ENCODE measurements around the gene FOXP4. TPM values are rescaled to one million over a fixed set of nuclear protein-coding genes. Genes with fewer than 3 reads are reported as not detected.

Gene FOXP4
- total and polyA plus RNA-seq, 9 donors = 2.3 to 37.4 (median 15.5) TPM

- 92 to 93% (median 93%) methylated on average over 39 of the region's 39 CpGs for WGBS, 3 donors
These were observed 43.7 kb downstream of the FOXP4 start for GRCh38 chr6:41589636-41590622.

DNA sequence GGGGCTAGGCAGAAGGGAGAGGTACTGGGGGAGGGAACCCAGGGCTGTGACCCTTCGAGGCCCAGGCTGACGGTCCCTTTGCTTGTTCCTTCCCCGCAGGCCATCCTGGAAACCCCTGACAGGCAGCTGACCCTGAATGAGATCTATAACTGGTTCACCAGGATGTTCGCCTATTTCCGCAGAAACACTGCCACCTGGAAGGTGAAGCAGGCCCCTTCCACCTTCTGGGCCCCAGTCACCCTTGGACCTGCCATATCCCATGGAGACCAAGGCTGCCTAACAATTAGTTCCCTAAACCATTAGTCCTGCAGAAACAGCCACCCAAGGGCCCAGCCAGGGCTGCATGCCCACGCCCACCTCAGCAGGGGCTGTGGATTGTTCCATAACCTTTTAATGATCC, 44.9 kb downstream of the FOXP4 start:
- Histone ChIP-seq H3K9me3 (no peaks in the 10 kb centered on the region), H3K4me1 (ENCODE audit: insufficient read depth) (no peaks in the 10 kb centered on the region), H3K36me3 (no peaks in the 10 kb centered on the region), H3K4me3 (no peak overlapping the region), H3K27ac (no peak overlapping the region), H3K27me3 (no peaks in the 10 kb centered on the region)
- TF ChIP-seq, protein P1, sequence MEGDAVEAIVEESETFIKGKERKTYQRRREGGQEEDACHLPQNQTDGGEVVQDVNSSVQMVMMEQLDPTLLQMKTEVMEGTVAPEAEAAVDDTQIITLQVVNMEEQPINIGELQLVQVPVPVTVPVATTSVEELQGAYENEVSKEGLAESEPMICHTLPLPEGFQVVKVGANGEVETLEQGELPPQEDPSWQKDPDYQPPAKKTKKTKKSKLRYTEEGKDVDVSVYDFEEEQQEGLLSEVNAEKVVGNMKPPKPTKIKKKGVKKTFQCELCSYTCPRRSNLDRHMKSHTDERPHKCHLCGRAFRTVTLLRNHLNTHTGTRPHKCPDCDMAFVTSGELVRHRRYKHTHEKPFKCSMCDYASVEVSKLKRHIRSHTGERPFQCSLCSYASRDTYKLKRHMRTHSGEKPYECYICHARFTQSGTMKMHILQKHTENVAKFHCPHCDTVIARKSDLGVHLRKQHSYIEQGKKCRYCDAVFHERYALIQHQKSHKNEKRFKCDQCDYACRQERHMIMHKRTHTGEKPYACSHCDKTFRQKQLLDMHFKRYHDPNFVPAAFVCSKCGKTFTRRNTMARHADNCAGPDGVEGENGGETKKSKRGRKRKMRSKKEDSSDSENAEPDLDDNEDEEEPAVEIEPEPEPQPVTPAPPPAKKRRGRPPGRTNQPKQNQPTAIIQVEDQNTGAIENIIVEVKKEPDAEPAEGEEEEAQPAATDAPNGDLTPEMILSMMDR (IDR thresholded peaks at IDR 0.05) = no peak
- no peak for TF ChIP-seq EP300 (IDR thresholded peaks at IDR 0.05)
- TF ChIP-seq POLR2A (IDR thresholded peaks at IDR 0.05) = no peak
- no peak for DNase-seq
- 90 to 96% (median 91%) methylated on average over 6 of the region's 6 CpGs for WGBS, 3 donors
- intact Hi-C loops (cut with DNase I) = loop anchor here (2.0 to 10.0 kb wide), 5 partner anchors 124 to 224 kb away; no protein-coding TSS in a partner anchor

More at GRCh38 chr6:41589636-41590622, 43.7 kb downstream of the FOXP4 start:
- no peaks in the 10 kb centered on the region for H3K9me3 ChIP-seq
- TF ChIP-seq EP300 (IDR thresholded peaks at IDR 0.05) (no peak), POLR2A (IDR thresholded peaks at IDR 0.05) (no peak)
- TF ChIP-seq, protein P1 (IDR thresholded peaks at IDR 0.05) = no peak
- H3K27ac ChIP-seq = no peak overlapping the region
- no peak for DNase-seq
- no peaks in the 10 kb centered on the region for H3K4me1 ChIP-seq (ENCODE audit: insufficient read depth)
- H3K4me3 ChIP-seq = no peak overlapping the region
- no peaks in the 10 kb centered on the region for H3K36me3 ChIP-seq
- H3K27me3 ChIP-seq = no peaks in the 10 kb centered on the region
- intact Hi-C loops (cut with DNase I) = loop anchor here (2.0 to 10.0 kb wide), 6 partner anchors 123 to 223 kb away; no protein-coding TSS in a partner anchor

DNA sequence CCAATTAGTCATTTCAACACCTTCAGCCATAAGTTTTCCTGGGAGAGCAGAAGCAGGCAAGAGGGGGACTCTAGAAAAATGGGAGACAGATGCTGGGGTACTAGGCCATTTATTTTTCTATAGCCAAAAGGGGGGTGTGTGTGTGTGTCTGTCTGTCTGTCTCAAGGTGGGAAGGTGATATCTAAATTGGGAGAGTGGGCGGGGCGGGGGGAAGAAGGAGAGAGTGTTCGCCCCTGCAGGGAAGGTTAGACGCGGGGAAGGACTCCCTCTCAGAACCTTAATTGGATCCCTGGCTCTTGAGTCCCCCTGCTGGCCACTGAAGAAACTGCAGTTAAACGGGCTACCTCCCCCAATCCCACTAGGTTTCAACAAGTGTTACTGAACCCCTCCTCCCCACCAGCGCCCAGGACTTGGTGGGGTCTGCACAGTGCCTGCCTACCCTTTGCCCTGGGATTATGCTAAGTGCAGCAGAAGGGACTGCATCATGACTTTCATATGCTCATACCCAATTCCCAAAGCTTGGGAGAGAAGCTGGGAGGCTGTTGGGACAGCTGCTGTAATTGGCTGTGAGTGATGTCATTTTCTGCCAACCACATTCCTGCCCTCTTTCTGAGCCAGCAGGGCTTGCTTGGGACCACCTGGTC, 45.8 kb downstream of the FOXP4 start:
- DNase-seq = peak; percentile 58 to 84 (median 82)
- H3K36me3 ChIP-seq = no peaks in the 10 kb centered on the region

DNA sequence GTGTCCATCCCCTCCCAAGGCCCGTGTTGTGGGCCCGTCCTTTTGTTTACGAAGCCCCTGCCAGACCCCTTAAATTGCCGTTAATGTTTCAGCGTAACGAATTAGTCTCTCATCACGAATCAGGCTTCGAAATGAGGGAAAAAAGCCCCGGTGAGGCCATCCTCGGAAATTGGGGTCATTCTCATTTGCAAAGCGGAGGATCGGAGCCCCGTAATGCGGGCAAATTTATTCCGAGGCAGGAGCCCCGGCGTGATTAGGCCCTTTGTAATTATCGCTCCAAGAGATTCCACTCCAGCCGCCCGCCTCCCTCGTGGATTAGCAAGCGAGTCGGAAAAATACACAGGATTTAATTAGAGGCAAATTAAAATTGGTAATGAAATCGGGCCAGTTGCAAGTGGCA, 47.2 kb downstream of the FOXP4 start:
- H3K4me1 ChIP-seq (ENCODE audit: insufficient read depth) = no peaks in the 10 kb centered on the region
- intact Hi-C loops (cut with DNase I) = loop anchor here (2.0 to 10.0 kb wide), 5 partner anchors 126 to 226 kb away; no protein-coding TSS in a partner anchor
- WGBS, 3 donors = 92 to 94% (median 93%) methylated on average over 24 of the region's 24 CpGs

More for the DNA sequence above, 45.8 kb downstream of the FOXP4 start:
- intact Hi-C loops (cut with DNase I) = loop anchor here (2.0 to 10.0 kb wide), 6 partner anchors 125 to 225 kb away; no protein-coding TSS in a partner anchor
- no peaks in the 10 kb centered on the region for H3K27me3 ChIP-seq
- H3K4me3 ChIP-seq = no peak overlapping the region
- WGBS, 3 donors = 5 to 7% (median 6%) methylated on average over 7 of the region's 7 CpGs
- no peaks in the 10 kb centered on the region for H3K9me3 ChIP-seq
- TF ChIP-seq POLR2A (IDR thresholded peaks at IDR 0.05) (no peak), EP300 (IDR thresholded peaks at IDR 0.05) (no peak)
- TF ChIP-seq, protein P1 (IDR thresholded peaks at IDR 0.05) = peak; percentile 76 to 91 (median 85)
- H3K4me1 ChIP-seq (ENCODE audit: insufficient read depth) = no peaks in the 10 kb centered on the region
- no peak overlapping the region for H3K27ac ChIP-seq

More for the DNA sequence above, 47.2 kb downstream of the FOXP4 start:
- TF ChIP-seq, protein P1 (IDR thresholded peaks at IDR 0.05) = no peak
- TF ChIP-seq EP300 (IDR thresholded peaks at IDR 0.05) = no peak
- no peak for TF ChIP-seq POLR2A (IDR thresholded peaks at IDR 0.05)
- no peak for DNase-seq
- Histone ChIP-seq H3K36me3 (no peaks in the 10 kb centered on the region), H3K27ac (no peak overlapping the region), H3K27me3 (no peaks in the 10 kb centered on the region), H3K4me3 (no peak overlapping the region), H3K9me3 (no peaks in the 10 kb centered on the region)
